GOT3 (cell line): ENCODE results near the gene SIT1.
"Not testable (repeated sequence)": the region's sequence is repeated elsewhere in the genome, so short reads cannot be mapped to it uniquely, and the experiment has no call there.

Experiments used
- DNase-seq: peaks from one replicate; lab custom pipeline; 2025; ENCODE audit warnings: mixed read lengths; lab: John Stamatoyannopoulos, UW

The SIT1 gene

DNA sequence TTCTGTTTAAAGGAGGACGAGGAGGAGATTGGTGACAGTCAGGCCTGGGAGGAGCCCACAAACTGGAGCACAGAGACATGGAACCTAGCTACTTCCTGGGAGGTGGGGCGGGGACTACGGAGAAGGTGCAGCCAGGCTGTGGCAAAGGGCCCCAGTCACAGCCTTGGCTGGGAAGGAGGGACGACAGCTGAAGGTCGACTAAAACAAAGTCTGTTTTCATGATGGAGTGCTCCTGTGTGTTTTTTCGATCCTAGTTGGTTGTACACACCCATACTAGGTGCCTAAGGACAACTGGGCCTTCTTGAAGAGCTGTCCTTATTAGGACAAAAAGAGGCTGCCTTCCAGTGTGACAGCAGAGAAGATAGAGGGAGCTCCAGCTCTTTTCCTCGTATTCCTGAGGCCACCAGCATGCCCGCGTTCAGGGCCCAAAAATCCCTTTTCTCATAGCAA, 10.3 kb upstream of the SIT1 start:
- no peak for DNase-seq

- DNase-seq = no peak
Observed at GRCh38 chr9:35659340-35659739, 8.6 kb upstream of the SIT1 start.

DNA sequence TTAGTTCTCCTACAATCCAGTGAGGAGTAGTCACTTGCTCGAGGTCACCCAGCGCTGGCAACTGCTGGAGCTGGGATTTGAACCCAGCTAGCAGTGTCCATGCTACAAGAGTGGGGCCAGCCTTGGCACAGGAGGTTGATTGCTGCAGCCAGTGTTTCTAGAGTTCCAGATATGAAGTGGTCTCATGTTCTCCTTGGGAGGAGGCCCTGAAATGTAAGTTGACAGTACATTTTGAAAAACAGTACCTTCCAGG, 8.2 kb upstream of the SIT1 start:
- DNase-seq = no peak

GRCh38 chr9:35658137-35658967, 7.6 kb upstream of the SIT1 start, which contains the start of gene CCDC107:
CCDC107 (plus strand) TSS chr9:35658292; CDS start chr9:35658380, 88 bp downstream.
- no peak for DNase-seq

DNA sequence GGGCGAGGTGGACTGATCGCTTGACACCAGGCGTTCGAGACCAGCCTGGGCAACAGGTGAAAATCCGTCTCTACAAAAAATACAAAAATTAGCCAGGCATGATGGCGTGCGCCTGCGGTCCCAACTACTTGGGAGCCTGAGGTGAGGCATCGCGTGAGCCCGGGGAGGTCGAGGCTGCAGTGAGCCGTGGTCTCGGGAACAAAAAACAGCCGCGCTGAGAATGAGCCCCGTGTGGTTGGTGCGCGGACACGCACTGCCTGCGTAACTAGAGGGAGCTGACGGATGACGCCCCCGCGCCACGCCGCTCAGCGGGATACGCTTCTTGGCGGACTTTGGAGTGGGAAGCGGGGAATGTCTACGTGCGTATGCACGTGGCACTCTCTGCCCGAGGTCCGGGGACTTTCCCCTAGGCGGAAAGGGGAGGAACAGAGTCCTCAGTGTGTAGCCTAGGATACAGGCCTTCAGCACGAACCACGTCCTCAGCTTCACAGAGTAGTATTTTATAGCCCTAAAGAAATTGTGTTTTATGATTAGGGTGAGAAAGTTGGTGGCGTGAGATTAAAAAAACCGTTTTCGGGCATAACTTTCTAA, 6.9 kb upstream of the SIT1 start, which contains the start of gene RMRP:
TSS of gene RMRP (minus strand) at position 474 of the 591 bp plus-strand sequence.
- peak; percentile 80 for DNase-seq

DNA sequence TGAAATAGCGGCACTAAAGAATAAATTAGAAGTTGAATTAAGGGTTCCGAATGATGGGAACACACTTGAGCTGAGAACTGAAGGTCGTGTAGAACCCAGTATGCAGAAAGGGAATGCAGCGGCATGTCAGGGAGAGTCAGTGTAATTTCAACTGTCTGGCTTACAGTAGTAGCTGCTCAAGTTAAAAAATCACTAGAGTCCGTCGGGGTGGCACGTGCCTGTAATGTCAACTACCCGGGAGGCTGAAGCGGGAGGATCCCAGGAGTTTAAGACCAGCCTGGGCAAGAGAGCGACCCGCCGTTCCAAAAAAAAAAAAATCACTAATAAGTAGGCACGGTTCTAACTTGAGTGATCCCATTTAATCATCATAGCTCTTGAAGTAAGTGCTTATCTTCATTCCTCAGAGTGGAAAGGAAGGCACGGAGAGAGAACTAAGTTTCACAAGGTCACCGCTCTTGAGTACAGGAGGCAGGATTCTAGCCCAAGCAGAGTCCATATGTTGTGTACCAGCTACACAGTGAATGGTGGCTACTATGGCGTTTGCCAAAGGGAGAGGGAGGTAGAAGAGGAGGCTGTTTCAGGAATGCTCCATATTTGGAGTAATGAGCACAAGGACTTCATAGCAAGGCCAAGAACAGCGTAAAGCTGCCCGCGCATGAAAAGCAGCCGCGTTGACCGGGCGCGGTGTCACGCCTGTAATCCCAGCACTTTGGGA, 6.3 kb upstream of the SIT1 start:
- DNase-seq = no peak

DNA sequence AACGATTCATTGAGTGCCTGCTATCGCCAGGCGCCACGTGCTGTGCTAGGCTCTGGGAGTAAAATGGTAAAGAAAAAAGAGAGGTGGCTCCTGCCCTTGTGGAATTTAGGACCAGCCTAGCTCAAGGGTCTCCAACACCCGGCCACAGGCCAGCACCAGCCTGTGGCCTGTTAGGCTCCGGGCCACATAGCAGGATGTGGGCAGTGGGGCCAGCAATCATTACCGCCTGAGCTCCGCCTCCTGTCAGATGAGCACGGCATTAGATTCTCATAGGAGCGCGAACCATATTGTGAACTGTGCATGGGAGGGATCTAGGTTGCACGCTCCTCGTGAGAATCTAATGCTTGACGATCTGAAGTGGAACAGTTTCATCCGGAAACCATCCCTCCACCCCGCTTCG, 5.6 kb upstream of the SIT1 start:
- DNase-seq = no peak

GRCh38 chr9:35653611-35654010, 2.9 kb upstream of the SIT1 start:
- DNase-seq = no peak

DNA sequence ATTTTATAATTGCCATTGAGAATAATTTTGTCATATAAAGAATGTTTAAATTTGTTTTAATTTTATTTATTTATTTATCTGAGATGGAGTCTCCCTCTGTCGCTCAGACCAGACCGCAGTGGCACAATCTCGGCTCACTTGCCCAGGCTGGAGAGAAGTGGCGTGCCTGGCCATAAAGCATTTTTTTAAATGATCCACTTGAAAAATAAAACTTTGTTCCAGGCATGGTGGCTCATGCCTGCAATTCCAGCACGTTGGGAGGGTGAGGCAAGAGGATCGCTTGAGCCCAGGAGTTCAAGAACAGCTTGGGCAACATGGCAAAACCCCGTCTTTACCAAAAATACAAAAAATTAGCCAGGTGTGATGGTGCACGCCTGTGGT, 2.1 kb upstream of the SIT1 start:
- no peak for DNase-seq

GRCh38 chr9:35651956-35652828, 1.5 kb upstream of the SIT1 start:
- DNase-seq = no peak

- DNase-seq = no peak
Observed at GRCh38 chr9:35649431-35650340, 1.0 kb downstream of the SIT1 start.

- peak; percentile 25 for DNase-seq
Observed at GRCh38 chr9:35646533-35647265, 4.0 kb downstream of the SIT1 start.

- DNase-seq = no peak
Observed at GRCh38 chr9:35646153-35646532, 4.6 kb downstream of the SIT1 start.

GRCh38 chr9:35645736-35646135, 5.0 kb downstream of the SIT1 start:
- not testable (repeated sequence) for DNase-seq

DNA sequence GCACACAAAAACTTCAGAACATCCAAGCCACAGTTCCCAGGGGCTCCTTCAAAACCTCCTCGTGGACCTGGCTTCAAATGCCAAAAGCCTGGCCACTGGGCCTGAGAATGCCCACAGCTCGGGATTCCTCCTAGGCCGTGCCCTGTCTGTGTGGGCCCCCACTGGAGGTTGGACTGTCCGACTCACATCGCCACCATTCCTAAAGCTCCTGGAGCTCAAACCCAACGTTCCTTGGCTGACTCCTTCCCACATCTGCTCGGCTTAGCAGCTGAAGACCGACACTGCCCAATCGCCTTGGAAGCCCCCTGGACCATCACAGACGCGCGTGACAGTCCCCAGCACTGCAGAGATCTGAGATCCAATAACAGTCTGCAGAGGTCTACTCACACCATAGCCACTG, 7.7 kb downstream of the SIT1 start:
- DNase-seq = no peak

- DNase-seq = not testable (repeated sequence)
Observed at GRCh38 chr9:35641478-35641877, 9.3 kb downstream of the SIT1 start.

GRCh38 chr9:35640431-35640830, 10.3 kb downstream of the SIT1 start:
- DNase-seq = not testable (repeated sequence)

DNA sequence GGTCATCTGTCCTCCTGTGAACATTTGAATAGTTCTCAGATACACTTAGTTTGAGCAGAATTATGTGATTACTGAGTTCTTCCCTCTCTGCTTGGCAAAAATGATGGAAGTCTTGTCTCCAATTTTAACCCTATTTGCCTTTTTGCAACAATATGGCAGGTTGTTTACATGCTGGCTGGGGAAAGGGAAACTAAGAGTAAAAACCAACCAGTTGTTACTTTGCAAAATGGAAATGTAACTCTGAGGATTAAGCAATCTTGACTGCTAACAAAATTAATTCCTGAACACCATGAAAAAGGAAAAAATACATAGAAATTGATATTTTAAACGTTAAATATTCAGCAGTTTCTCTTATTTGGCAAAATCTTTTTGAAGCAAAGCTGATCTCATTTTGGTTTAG, 11.1 kb downstream of the SIT1 start:
- no peak for DNase-seq

- DNase-seq = not testable (repeated sequence)
Observed at GRCh38 chr9:35639225-35639624, 11.5 kb downstream of the SIT1 start.

DNA sequence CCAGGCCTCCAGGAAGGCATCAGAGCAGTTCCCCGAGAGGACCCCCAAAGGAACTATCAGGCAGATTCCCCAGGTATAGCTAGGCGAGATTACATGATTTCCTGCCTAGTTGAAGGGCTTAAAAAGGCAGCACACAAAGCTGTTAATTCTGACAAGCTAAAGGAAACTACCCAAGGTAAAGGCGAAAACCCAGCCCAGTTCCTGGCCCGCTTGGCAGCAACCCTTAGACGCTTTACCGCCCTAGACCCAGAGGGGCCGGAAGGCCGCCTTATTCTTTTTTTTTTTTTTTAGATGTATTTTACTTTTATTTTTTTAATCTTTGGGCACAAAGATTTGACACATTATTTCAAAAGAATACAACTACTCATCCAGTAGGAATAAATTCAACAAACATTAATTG, 12.0 kb downstream of the SIT1 start:
- DNase-seq = not testable (repeated sequence)
